ENCODE data around the gene HMX3.

The HMX3 gene

DNA sequence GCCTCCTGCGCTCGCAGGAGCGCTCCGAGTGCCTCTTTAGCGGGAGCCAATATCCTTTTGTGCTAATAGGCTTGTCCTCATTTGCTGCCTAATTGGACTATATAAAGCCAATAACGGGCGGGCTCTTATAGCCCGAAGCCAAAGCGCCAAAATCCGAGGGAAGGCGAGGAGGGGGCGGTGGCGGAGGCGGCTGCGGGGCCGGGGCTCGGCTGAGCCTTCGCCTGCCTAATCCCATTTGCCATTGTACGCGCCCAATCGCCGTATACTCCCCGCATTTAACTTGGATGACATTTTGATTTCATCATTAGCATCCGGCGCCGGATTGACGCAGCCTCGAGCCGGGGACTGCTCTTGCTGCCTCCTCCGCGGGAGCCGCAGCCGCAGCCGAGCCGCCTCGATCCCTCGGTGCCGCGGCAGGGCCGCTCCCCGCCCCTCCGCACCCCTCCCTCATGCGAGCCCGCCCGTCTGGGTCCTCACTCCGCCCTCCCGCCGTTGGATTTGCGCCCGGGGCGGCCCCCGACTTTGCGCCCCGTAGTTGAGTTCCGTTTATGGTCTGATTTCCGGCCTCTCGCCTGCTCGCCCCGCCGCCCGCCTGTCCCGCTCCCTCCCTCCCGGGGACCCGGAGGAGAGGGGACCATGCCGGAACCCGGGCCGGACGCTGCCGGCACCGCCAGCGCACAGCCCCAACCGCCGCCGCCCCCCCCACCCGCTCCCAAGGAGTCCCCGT, at the start of gene HMX3:
TSS of gene HMX3 (plus strand) at position 556 of the 727 bp plus-strand sequence. CDS start at position 637, 81 bp downstream.
- DNase-seq, result no peak

GRCh38 chr10:123086281-123086680, 49.5 kb upstream of the HMX3 start:
- no peak for DNase-seq

DNA sequence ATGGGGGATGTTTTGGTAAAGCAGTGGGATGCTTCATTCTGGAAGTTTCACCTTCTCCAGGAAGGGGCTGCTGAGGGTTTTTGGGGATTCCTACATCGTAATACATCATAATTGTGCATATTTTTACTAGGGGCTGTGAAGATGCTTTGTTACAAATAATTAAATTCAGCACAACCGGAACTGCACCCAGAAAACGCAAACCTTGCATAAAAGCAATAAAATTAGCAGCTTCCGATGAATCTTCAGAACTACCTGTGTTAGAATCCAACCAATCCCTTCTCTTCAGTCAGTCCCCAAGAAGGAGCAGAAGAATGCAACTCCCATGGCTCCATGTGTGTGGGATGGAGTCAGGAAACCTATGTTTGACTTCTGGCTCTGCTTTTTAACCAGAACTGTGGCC, 48.4 kb upstream of the HMX3 start:
- DNase-seq, result no peak

- no peak for DNase-seq
These were observed 48.0 kb upstream of the HMX3 start for GRCh38 chr10:123087786-123088185.

- DNase-seq, result no peak
These were observed 42.9 kb upstream of the HMX3 start for GRCh38 chr10:123092635-123093414.

GRCh38 chr10:123093489-123093888, 42.3 kb upstream of the HMX3 start:
- DNase-seq, result no peak

GRCh38 chr10:123096452-123096851, 39.3 kb upstream of the HMX3 start:
- no peak for DNase-seq

DNA sequence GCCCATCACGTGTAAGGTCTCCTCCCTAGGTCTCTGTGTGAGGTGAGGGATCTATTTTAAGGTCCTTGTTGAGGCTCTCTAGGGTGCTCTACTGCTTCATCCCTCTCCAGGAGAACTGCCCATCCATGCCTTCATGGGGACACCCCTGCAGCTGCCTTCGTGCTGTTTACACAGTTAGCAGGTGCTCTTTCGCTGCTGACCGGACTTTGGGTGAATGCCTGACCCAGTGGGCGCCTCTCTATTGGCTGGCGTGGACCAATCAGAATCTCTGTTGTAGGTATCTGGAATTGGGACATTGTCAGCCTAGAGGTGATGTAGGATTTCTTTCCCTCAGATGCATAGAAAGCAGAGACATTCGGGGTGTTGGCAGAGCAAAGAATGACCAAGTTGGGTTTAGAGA, 38.7 kb upstream of the HMX3 start:
- DNase-seq, result no peak

- no peak for DNase-seq
These were observed 35.6 kb upstream of the HMX3 start for GRCh38 chr10:123100030-123100762.

- no peak for DNase-seq
These were observed 33.9 kb upstream of the HMX3 start for GRCh38 chr10:123101872-123102271.

GRCh38 chr10:123102673-123103072, 33.1 kb upstream of the HMX3 start:
- no peak for DNase-seq

DNA sequence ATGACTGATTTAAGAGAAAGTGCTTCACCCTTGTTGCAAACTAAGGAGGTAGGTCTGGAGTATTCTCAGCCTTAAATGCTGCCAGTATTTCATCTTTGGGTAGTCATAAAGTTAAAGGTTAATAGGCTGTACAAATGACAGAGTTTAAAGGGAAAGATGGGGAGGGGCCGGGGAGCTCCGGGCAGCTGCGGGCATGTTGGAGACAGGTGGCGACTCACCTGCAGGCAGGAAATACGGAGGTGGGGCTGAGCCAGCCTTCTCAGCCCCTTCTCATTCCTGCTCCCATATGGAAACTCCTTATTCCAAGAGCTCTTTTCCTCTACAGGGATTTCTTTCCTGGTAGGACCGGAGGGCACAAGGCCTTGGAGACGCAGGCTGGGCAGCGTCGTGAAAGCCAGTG, 31.8 kb upstream of the HMX3 start:
- no peak for DNase-seq

DNA sequence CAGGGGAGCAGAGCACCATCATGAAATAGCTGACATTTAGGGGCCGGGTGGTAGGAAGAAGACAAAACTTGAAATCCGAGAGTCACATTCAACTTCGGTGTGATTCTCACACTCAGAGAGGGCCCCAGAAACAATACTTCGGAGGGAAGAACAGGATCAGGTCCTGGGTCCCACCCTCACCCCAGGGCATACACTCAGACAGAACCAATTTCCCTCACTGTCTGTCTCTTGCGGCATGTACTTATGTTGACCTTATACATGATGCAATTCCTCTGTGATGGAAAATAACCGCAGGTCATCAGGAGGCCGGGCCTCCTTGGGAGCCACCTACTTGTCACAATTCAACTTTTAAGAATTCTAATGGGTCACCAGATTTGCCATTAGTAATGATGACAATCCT, 26.3 kb upstream of the HMX3 start:
- DNase-seq, result no peak

DNA sequence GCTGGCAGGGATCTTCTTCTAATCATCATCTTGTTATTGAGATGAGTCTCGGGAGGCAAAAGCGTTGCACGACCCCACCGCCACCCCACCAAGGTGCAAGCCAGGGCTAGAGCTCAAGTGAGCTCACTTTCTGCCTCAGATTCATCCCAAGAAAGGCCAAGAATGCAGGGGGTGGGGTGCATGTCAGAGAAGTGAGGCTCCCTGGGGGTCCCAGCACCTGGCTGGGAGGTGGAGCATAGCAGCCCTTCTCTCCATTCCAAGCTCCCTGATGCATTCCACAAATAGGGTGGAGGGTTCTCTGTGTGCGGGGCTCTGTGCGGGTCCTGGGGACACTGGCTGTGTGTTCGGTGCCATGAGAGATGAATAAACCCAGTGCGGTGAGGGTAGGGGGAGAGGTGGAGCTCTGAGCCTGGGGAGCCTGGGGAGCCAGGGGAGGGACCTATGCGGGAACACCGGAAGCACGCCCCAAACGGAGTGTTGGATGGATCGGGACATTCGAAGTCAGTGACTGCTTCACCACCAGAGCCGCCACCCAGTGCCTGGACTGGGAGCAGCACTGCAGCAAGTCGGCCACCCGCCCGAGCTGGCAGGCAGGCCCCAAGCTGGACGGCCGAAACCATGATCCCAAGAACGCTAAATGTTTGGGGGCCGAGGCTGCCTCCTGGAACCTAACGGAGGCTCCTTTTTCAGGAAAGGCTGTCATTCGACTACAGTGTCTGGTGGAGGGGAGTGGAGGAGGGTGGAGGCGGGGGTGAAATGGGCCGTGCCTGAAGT, 17.9 kb upstream of the HMX3 start:
- DNase-seq, result no peak

DNA sequence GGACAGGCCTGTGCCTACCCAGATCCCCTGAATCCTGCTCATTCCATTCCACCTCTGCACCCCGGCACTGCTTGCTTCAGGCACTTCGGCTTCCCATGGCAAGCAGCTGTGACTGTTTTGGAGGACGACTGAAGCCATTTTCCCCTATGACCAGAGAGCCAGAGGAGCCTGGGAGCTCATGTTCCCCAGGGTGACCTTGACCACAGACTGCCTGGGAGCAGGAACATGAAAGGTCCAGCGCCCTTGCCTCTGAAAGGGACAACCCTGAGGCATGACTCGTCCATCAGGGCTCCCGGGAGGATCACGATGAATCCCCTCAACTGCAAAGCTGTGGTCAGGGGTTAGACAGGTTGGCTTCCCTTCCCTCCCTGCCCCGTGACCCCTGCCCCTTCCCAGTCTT, 16.7 kb upstream of the HMX3 start:
- DNase-seq, result no peak

GRCh38 chr10:123126246-123126645, 9.5 kb upstream of the HMX3 start:
- DNase-seq, result no peak

DNA sequence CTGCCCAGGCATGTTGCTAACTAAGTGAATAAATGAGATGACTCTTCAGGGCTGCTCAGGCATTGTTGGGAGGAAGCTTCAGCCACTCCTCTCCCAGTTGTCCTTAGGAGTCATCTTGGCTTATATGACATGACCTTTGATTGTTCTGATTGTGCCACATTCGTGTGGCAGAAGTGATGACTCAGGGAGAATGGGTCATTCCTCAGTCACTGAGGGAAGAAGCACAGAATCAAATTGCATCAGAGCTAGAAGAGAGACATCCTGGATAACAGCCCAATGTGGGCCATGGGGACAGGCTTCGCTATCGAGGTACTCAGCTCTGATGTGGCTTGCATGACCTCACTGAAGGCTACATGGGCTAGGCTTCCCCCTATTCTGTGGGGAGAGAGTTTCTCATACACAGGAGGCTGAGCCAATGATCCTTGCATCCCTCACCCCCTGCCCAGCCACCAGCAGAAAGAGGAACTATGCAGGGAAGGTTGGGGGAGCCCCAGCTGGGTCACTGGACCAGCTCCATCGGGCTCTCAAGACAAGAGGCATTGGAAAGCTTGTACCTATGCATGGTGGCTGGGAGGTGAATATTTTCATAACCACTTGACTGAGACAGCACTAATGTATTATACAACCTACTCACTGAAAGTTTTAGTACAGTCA, 6.0 kb upstream of the HMX3 start:
- no peak for DNase-seq

- peak; percentile 74 for DNase-seq
These were observed 2.9 kb upstream of the HMX3 start for GRCh38 chr10:123132576-123133477.

- no peak for DNase-seq
These were observed 2.0 kb upstream of the HMX3 start for GRCh38 chr10:123133541-123134342.

DNA sequence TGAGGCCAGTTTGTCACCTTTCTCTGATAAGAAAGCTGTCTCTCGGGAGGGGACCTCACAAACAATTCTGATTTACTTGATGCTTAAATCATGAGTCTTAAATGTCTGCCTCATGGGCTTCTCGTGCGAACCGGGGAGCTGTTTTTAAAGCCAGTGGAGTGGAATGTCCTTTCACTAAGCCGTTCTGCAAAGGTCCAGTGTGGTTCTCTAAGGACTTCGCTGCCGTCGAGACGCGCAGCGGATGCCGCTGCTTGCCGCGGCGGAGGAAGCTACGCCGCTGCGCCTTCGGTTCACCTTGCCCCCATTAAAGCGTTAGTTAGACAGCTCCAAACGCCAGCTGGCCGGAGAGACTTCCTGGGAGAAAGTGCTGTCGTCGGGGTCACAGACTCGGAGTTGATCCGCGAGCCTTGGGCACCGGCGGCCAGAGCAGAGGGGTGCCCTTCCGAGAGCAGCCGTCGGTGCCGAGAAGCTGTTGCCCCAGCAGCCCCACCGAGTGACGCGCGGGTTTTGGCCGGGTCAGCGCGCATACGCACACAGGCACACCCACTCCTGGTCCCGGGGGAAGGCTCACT, 1.3 kb upstream of the HMX3 start:
- no peak for DNase-seq

All from activated CD4-positive, alpha-beta T cell treated with anti-CD3 and anti-CD28 coated beads for 1 hour (primary cell).